Esophagus muscularis mucosa (tissue), 4 donors: Measurements from ENCODE around the gene TRPT1. TPM values are rescaled to one million over a fixed set of nuclear protein-coding genes. Genes with fewer than 3 reads are reported as not detected.

Experiments
- DNase-seq: peaks from one replicate; pipeline ENCODE4 v3.0.0-alpha.2; 2017; ENCODE audit errors: extremely low spot score
- H3K27ac ChIP-seq, 4 donors: fragments of 200-600 bp; sonication (generic); replicated peaks in 1 of 4; 1 replicate in 3 of 4; 2 replicates in 1 of 4; pipeline ENCODE4 v1.5.1; 2016 to 2019; ENCODE audit warnings: mild to moderate bottlenecking in 1 of 4
- H3K27me3 ChIP-seq, 4 donors: fragments of 200-600 bp; sonication (generic); one replicate each; pipeline versions ENCODE4 v1.5.1 to v1.6.0; 2016 to 2019
- H3K36me3 ChIP-seq, 4 donors: fragments of 200-600 bp; sonication (generic); one replicate each; pipeline ENCODE4 v1.5.1; 2016 to 2019
- H3K4me1 ChIP-seq, 4 donors: fragments of 200-600 bp; sonication (generic); one replicate each; pipeline ENCODE4 v1.5.1; 2016 to 2019
- H3K4me3 ChIP-seq, 4 donors: fragments of 200-600 bp; sonication (generic); 1 replicate in 2 of 4; 2 replicates in 2 of 4; pipeline ENCODE4 v1.5.1; 2016 to 2019; ENCODE audit warnings: mild to moderate bottlenecking in 4 of 4, moderate library complexity in 1 of 4
- H3K9me3 ChIP-seq, 4 donors: fragments of 200-600 bp; sonication (generic); 1 replicate in 3 of 4; 2 replicates in 1 of 4; pipeline ENCODE4 v1.5.1; 2016 to 2019
- EP300 ChIP-seq: sonication (generic); formaldehyde crosslinking; IDR thresholded peaks from one replicate; pipeline ENCODE4 v1.6.1; 2017; ENCODE audit warnings: antibody characterized with exemption
- POLR2A ChIP-seq: fragments of 450-650 bp; IDR thresholded peaks from one replicate; pipeline ENCODE4 v1.6.1; 2017; ENCODE audit warnings: antibody characterized with exemption, moderate library complexity, mild to moderate bottlenecking, low read depth
- POLR2AphosphoS5 ChIP-seq, 2 donors: sonication (generic); formaldehyde crosslinking; IDR thresholded peaks; one replicate each; pipeline ENCODE4 v1.6.1; 2017; ENCODE audit warnings: antibody characterized with exemption in 2 of 2
- WGBS: methylation state at CpG from one replicate; pipeline ENCODE4 v1.1.5; 2018; 5-methylcytosine and 5-hydroxymethylcytosine counted together
- intact Hi-C: fragments of 100-400 bp; cut with DNase I; formaldehyde crosslinking; loops from one replicate; pipeline ENCODE4 v1.15.1; 2023
- total RNA-seq, 4 donors: library from RNA; depleted of rRNA; stranded (reverse); fragments of >200 nt; gene quantifications; one replicate each; pipeline versions ENCODE4 v1.1.0 to v1.2.1, GENCODE V29; 2016
- TF ChIP-seq, protein P1 (sequence below), 3 experiments: fragments of 200-600 bp in 2 of 3; fragments of 450-650 bp in 1 of 3; sonication (generic) in 2 of 3; IDR thresholded peaks; one replicate each; pipeline ENCODE4 v1.5.1; 2017 to 2019; ENCODE audit warnings: antibody characterized with exemption in 3 of 3, mild to moderate bottlenecking in 2 of 3, moderate library complexity in 1 of 3

TRPT1 gene
- total RNA-seq, 4 donors from 2014 or later = 42.3 to 90.5 (median 72.1) TPM

- no peaks in the 10 kb centered on the region for H3K9me3 ChIP-seq
- H3K4me3 ChIP-seq = peak overlapping the region; percentile 70 to 81 (median 78)
- TF ChIP-seq POLR2AphosphoS5 (IDR thresholded peaks at IDR 0.05) (no peak), POLR2A (no peak), EP300 (no peak)
- TF ChIP-seq, protein P1, sequence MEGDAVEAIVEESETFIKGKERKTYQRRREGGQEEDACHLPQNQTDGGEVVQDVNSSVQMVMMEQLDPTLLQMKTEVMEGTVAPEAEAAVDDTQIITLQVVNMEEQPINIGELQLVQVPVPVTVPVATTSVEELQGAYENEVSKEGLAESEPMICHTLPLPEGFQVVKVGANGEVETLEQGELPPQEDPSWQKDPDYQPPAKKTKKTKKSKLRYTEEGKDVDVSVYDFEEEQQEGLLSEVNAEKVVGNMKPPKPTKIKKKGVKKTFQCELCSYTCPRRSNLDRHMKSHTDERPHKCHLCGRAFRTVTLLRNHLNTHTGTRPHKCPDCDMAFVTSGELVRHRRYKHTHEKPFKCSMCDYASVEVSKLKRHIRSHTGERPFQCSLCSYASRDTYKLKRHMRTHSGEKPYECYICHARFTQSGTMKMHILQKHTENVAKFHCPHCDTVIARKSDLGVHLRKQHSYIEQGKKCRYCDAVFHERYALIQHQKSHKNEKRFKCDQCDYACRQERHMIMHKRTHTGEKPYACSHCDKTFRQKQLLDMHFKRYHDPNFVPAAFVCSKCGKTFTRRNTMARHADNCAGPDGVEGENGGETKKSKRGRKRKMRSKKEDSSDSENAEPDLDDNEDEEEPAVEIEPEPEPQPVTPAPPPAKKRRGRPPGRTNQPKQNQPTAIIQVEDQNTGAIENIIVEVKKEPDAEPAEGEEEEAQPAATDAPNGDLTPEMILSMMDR (IDR thresholded peaks at IDR 0.05) = no peak
- H3K27me3 ChIP-seq = no peaks in the 10 kb centered on the region
- intact Hi-C loops = loop anchor here (5.0 kb wide), 1 partner anchor 34 kb away; the partner anchor contains the start of gene CATSPERZ
- DNase-seq = no peak
- 40% methylated on average over 17 of the region's 23 CpGs for WGBS
- H3K36me3 ChIP-seq = peaks cover 9 to 43% (median 41%) of the 10 kb centered on the region in 4 donors
- peaks cover 34 to 37% (median 35%) of the 10 kb centered on the region in 4 donors for H3K4me1 ChIP-seq
- peak overlapping the region; percentile 91 to 98 (median 96) for H3K27ac ChIP-seq
Observed at GRCh38 chr11:64268025-64268892, 42.3 kb upstream of the TRPT1 start.

- H3K36me3 ChIP-seq = peaks cover 13 to 51% (median 49%) of the 10 kb centered on the region in 4 donors
- H3K4me1 ChIP-seq = peaks cover 32 to 33% (median 33%) of the 10 kb centered on the region in 4 donors
- WGBS = 72% methylated on average over 24 of the region's 27 CpGs
- intact Hi-C loops = loop anchor here (5.0 kb wide), 1 partner anchor 35 kb away; the partner anchor contains the start of gene CATSPERZ
- H3K4me3 ChIP-seq = no peak overlapping the region
- TF ChIP-seq POLR2A (no peak), POLR2AphosphoS5 (IDR thresholded peaks at IDR 0.05) (no peak), EP300 (no peak)
- TF ChIP-seq, protein P1 (IDR thresholded peaks at IDR 0.05) = no peak
- H3K9me3 ChIP-seq = no peaks in the 10 kb centered on the region
- H3K27ac ChIP-seq = peak overlapping the region; percentile 91 to 98 (median 96)
- no peaks in the 10 kb centered on the region for H3K27me3 ChIP-seq
- no peak for DNase-seq
Observed at GRCh38 chr11:64267207-64267945, 41.4 kb upstream of the TRPT1 start.

GRCh38 chr11:64266339-64266738 lies 40.4 kb upstream of the TRPT1 start:
- H3K27me3 ChIP-seq = no peaks in the 10 kb centered on the region
- peaks cover 22 to 61% (median 59%) of the 10 kb centered on the region in 4 donors for H3K36me3 ChIP-seq
- H3K4me1 ChIP-seq = peaks cover 22 to 24% (median 23%) of the 10 kb centered on the region in 4 donors
- no peaks in the 10 kb centered on the region for H3K9me3 ChIP-seq
- 81% methylated on average over 15 of the region's 15 CpGs for WGBS
- H3K4me3 ChIP-seq = no peak overlapping the region
- DNase-seq = no peak
- TF ChIP-seq POLR2A = no peak
- no peak for TF ChIP-seq POLR2AphosphoS5 (IDR thresholded peaks at IDR 0.05)
- TF ChIP-seq, protein P1 (IDR thresholded peaks at IDR 0.05) = no peak
- TF ChIP-seq EP300 = no peak
- intact Hi-C loops = loop anchor here (5.0 kb wide), 1 partner anchor 36 kb away; the partner anchor contains the start of gene CATSPERZ
- no peak overlapping the region for H3K27ac ChIP-seq

DNA sequence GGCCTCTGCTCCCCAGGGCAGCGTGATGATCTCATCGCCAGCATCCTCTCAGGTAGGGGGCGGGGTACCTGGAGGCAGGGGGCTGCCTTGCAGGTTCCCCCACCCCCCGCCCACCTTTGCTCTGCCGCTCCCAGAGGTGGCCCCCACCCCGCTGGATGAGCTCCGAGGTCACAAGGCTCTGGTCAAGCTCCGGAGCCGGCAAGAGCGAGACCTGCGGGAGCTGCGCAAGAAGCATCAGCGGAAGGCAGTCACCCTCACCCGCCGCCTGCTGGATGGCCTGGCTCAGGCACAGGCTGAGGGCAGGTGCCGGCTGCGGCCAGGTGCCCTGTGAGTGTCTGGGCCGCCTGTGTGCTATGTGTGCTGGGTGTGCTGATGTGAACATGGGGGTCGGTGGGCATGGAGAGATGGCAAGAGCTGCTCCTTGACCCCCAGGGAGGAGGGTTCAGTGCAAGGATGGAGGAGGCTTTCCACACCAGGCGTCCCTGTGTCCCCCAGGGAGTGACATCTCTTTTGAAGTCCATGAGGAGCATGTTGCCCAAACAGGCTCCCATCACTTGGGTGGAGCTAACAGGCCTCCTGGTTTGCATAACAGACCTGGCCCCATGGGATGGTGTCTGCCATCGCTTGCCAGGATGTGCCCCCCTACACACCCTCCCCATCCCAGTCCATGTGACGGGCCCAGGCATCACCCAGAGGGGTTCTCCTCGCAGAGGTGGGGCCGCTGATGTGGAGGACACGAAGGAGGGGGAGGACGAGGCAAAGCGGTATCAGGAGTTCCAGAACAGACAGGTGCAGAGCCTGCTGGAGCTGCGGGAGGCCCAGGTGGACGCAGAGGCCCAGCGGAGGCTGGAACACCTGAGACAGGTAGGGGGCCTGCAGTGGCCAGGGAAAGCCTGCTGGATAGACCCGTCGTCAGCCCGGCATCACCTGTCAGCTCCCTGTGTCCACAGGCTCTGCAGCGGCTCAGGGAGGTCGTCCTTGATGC lies 39.5 kb upstream of the TRPT1 start:
- Histone ChIP-seq H3K27ac (no peak overlapping the region), H3K9me3 (no peaks in the 10 kb centered on the region), H3K36me3 (peaks cover 25 to 67% (median 66%) of the 10 kb centered on the region in 4 donors), H3K4me3 (no peak overlapping the region), H3K4me1 (peaks cover 22 to 24% (median 23%) of the 10 kb centered on the region in 4 donors), H3K27me3 (no peaks in the 10 kb centered on the region)
- no peak for DNase-seq
- TF ChIP-seq POLR2A (no peak), POLR2AphosphoS5 (IDR thresholded peaks at IDR 0.05) (no peak), EP300 (no peak)
- TF ChIP-seq, protein P1 (IDR thresholded peaks at IDR 0.05) = no peak
- intact Hi-C loops = loop anchor here (5.0 kb wide), 1 partner anchor 37 kb away; the partner anchor contains the start of gene CATSPERZ
- 95% methylated on average over 20 of the region's 35 CpGs for WGBS
